ENCODE results near the gene LRRC34.

DNA sequence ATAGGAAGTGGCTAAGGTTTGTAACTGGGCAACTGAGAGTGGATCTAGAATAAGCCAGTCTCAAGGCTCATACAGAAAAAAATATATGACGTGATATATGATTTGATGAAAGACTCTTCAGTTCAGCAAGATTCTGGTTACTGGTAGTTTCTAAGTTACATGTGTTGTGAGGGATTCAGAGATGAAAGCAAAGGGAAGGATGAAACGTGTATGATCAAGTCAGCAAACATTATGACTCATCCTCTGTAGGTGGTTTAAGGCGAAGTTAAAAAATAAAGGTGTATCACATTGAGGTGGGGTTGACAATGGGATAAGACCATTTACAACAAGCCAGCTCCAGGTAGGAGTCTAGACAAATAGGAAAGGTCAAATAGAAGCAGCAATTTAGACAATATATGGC is 64.0 kb downstream of the LRRC34 start:
- TF ChIP-seq, protein P1, sequence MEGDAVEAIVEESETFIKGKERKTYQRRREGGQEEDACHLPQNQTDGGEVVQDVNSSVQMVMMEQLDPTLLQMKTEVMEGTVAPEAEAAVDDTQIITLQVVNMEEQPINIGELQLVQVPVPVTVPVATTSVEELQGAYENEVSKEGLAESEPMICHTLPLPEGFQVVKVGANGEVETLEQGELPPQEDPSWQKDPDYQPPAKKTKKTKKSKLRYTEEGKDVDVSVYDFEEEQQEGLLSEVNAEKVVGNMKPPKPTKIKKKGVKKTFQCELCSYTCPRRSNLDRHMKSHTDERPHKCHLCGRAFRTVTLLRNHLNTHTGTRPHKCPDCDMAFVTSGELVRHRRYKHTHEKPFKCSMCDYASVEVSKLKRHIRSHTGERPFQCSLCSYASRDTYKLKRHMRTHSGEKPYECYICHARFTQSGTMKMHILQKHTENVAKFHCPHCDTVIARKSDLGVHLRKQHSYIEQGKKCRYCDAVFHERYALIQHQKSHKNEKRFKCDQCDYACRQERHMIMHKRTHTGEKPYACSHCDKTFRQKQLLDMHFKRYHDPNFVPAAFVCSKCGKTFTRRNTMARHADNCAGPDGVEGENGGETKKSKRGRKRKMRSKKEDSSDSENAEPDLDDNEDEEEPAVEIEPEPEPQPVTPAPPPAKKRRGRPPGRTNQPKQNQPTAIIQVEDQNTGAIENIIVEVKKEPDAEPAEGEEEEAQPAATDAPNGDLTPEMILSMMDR (IDR thresholded peaks at IDR 0.05), result no peak
- TF ChIP-seq POLR2A (IDR thresholded peaks at IDR 0.05), result no peak

All from tibial nerve (tissue), 3 donors.